Esophagus (tissue), 2 donors: Measurements from ENCODE around the gene PCGF1. TPM values are rescaled to one million over a fixed set of nuclear protein-coding genes. Genes with fewer than 3 reads are reported as not detected.
"Not testable (repeated sequence)": the region's sequence is repeated elsewhere in the genome, so short reads cannot be mapped to it uniquely, and the experiment has no call there.

Experiments
- H3K27ac ChIP-seq, 2 donors: one replicate each; pipeline ENCODE4 v1.5.1; 2013; ENCODE audit warnings: low read depth in 2 of 2, mild to moderate bottlenecking in 2 of 2, inconsistent platforms in 1 of 2, low read length in 1 of 2, moderate library complexity in 1 of 2
- H3K27me3 ChIP-seq, 2 donors: one replicate each; pipeline ENCODE4 v1.6.1; 2013; ENCODE audit warnings: low read length in 2 of 2, control low read depth in 1 of 2, mild to moderate bottlenecking in 1 of 2; ENCODE audit not compliant: insufficient read depth in 2 of 2, control insufficient read depth in 1 of 2
- H3K36me3 ChIP-seq, 2 donors: one replicate each; pipeline ENCODE4 v1.6.1; 2013; ENCODE audit warnings: low read length in 1 of 2; ENCODE audit not compliant: control insufficient read depth in 2 of 2, insufficient read depth in 2 of 2
- H3K4me1 ChIP-seq, 2 donors: one replicate each; pipeline ENCODE4 v1.6.1; 2013; ENCODE audit warnings: low read length in 1 of 2; ENCODE audit not compliant: control insufficient read depth in 2 of 2, insufficient read depth in 2 of 2
- H3K4me3 ChIP-seq, 2 donors: one replicate each; pipeline ENCODE4 v1.5.1; 2013; ENCODE audit warnings: low read length in 2 of 2, mild to moderate bottlenecking in 2 of 2, low read depth in 1 of 2, moderate library complexity in 1 of 2
- H3K9me3 ChIP-seq, 2 donors: one replicate each; pipeline ENCODE4 v1.6.1; 2013; ENCODE audit warnings: mild to moderate bottlenecking in 2 of 2, low read depth in 1 of 2, low read length in 1 of 2, moderate library complexity in 1 of 2; ENCODE audit not compliant: control insufficient read depth in 2 of 2, insufficient read depth in 1 of 2
- WGBS, 2 donors: extraction: QIAGEN DNeasy Blood & Tissue Kit; methylation state at CpG; one replicate each; pipeline ENCODE4 v1.1.7; 2013; 5-methylcytosine and 5-hydroxymethylcytosine counted together
- polyA plus RNA-seq, 2 donors: library from polyadenylated mRNA; stranded (reverse); fragments of 200-250 nt; gene quantifications; one replicate each; pipeline ENCODE4 v1.2.3, GENCODE V29; 2013
- donor health status: healthy with polysubstance abuse.
- donor health status: Bipolar disorder and iron deficiency.

The PCGF1 gene
- polyA plus RNA-seq, 2 donors: 16.1 to 18.2 TPM

- no peaks in the 10 kb centered on the region for H3K9me3 ChIP-seq
- H3K4me1 ChIP-seq: peaks cover 4 to 5% of the 10 kb centered on the region in 2 donors
- peaks cover 0 to 17% of the 10 kb centered on the region in 2 donors for H3K36me3 ChIP-seq
- H3K4me3 ChIP-seq: no peak overlapping the region
- no peak overlapping the region for H3K27ac ChIP-seq
- WGBS, 2 donors: 90 to 91% methylated on average over 5 of the region's 5 CpGs
- H3K27me3 ChIP-seq: no peaks in the 10 kb centered on the region
Measured at GRCh38 chr2:74474899-74475298, 32.6 kb downstream of the PCGF1 start.

DNA sequence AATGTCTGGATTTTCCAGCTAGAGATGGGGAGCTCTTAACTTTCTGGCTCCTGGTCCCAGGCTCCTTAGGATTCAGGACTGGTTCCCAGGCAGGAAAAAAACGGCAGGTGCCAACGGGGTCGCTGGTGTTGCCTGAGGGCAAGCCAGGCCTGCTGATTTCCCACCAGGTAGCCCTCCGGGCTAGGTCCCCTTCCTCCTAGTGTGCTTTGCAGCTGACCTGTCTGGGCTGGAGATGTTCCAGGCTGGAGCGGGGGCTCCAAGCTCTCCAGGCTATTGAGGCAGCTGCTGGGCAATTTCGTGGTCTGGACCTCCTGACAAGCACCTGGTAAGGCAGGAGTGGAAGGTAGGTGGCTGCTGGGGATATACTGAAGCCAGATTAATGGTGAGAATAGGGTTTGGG lies 33.0 kb downstream of the PCGF1 start:
- Histone ChIP-seq H3K4me1 (peaks cover 4 to 5% of the 10 kb centered on the region in 2 donors), H3K36me3 (peaks cover 0 to 17% of the 10 kb centered on the region in 2 donors), H3K9me3 (no peaks in the 10 kb centered on the region), H3K4me3 (no peak overlapping the region), H3K27me3 (no peaks in the 10 kb centered on the region), H3K27ac (no peak overlapping the region)
- 91 to 94% methylated on average over 6 of the region's 6 CpGs for WGBS, 2 donors

DNA sequence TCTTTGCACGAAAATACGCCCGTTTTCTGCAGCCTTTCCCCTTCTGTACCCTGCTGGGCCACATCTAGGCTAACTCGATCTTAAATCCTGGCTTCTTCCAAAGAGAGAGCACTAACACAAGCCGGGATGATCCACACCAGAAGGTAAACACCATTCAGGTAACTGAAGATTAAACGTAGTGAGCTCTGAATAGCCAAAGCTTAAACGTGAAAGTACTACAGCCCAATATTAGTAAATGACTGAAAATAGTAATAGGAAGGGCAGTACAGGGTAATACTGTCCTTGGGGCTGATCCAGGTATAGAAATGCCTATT lies 34.6 kb downstream of the PCGF1 start:
- Histone ChIP-seq H3K9me3 (no peaks in the 10 kb centered on the region), H3K27me3 (no peaks in the 10 kb centered on the region), H3K27ac (peak overlapping the region; percentile 95 to 99), H3K4me1 (peaks cover 4 to 5% of the 10 kb centered on the region in 2 donors), H3K36me3 (peaks cover 0 to 17% of the 10 kb centered on the region in 2 donors), H3K4me3 (peak overlapping the region; percentile 77 to 84)
- 4 to 10% methylated on average over 7 of the region's 7 CpGs for WGBS, 2 donors

- H3K27ac ChIP-seq: peak within 1 kb of the TSS; percentile 95 to 99
- H3K4me1 ChIP-seq: peaks cover 4 to 5% of the 10 kb centered on the region in 2 donors
- peaks cover 0 to 14% of the 10 kb centered on the region in 2 donors for H3K36me3 ChIP-seq
- H3K4me3 ChIP-seq: peak within 1 kb of the TSS; percentile 77 to 84
- no peaks in the 10 kb centered on the region for H3K9me3 ChIP-seq
- 0 to 1% methylated on average over 66 of the region's 66 CpGs for WGBS, 2 donors
- H3K27me3 ChIP-seq: no peaks in the 10 kb centered on the region
Measured at GRCh38 chr2:74472086-74472944, 35.2 kb downstream of the PCGF1 start, which contains the start of gene MRPL53. TSS of gene MRPL53 (minus strand) at chr2:74472680. CDS start at chr2:74472660, 20 bp downstream.

GRCh38 chr2:74471332-74472065 lies 36.0 kb downstream of the PCGF1 start:
- Histone ChIP-seq H3K4me1 (peaks cover 4 to 5% of the 10 kb centered on the region in 2 donors), H3K9me3 (no peaks in the 10 kb centered on the region), H3K4me3 (peak overlapping the region; percentile 77 to 84), H3K27ac (peak overlapping the region; percentile 95 to 99), H3K27me3 (no peaks in the 10 kb centered on the region), H3K36me3 (peaks cover 0 to 14% of the 10 kb centered on the region in 2 donors)
- WGBS, 2 donors: 44 to 48% methylated on average over 16 of the region's 16 CpGs

DNA sequence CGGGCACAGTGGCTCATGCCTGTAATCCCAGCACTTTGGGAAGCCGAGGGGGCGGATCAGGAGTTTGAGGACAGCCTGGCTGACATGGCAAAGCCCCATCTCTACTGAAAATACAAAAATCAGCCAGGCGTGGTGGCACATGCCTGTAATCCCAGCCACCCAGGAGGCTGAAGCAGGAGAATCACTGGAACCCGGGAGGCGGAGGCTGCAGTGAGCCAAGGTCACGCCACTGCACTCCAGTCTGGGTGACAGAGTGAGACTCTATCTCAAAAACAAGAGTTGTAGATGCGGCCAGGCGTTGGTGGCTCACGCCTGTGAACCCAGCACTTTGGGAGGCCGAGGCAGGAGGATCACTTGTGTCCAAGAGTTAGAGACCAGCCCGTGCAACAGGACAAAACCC lies 36.8 kb downstream of the PCGF1 start:
- not testable (repeated sequence) for H3K9me3 ChIP-seq, H3K27me3 ChIP-seq, H3K4me3 ChIP-seq, H3K4me1 ChIP-seq, H3K27ac ChIP-seq
- 93 to 94% methylated on average over 12 of the region's 12 CpGs for WGBS, 2 donors
- peaks cover 0 to 14% of the 10 kb centered on the region in 2 donors for H3K36me3 ChIP-seq

GRCh38 chr2:74464406-74464805 lies 43.1 kb downstream of the PCGF1 start:
- 3 to 5% methylated on average over 13 of the region's 13 CpGs for WGBS, 2 donors
- H3K36me3 ChIP-seq: peaks cover 0 to 16% of the 10 kb centered on the region in 2 donors
- H3K4me1 ChIP-seq: peaks cover 0 to 4% of the 10 kb centered on the region in 2 donors
- H3K27me3 ChIP-seq: no peaks in the 10 kb centered on the region
- H3K27ac ChIP-seq: peak overlapping the region in 1 of 2 donors; percentile 91
- H3K9me3 ChIP-seq: no peaks in the 10 kb centered on the region
- peak overlapping the region; percentile 85 to 91 for H3K4me3 ChIP-seq

GRCh38 chr2:74462786-74463105 lies 44.7 kb downstream of the PCGF1 start:
- Histone ChIP-seq H3K4me1 (peaks cover 0 to 4% of the 10 kb centered on the region in 2 donors), H3K27ac (no peak overlapping the region), H3K4me3 (no peak overlapping the region), H3K9me3 (no peaks in the 10 kb centered on the region), H3K27me3 (no peaks in the 10 kb centered on the region), H3K36me3 (peaks cover 0 to 16% of the 10 kb centered on the region in 2 donors)
- 73 to 85% methylated on average over 4 of the region's 4 CpGs for WGBS, 2 donors

GRCh38 chr2:74462054-74462785 lies 45.3 kb downstream of the PCGF1 start:
- H3K27me3 ChIP-seq: no peaks in the 10 kb centered on the region
- peaks cover 0 to 16% of the 10 kb centered on the region in 2 donors for H3K36me3 ChIP-seq
- peaks cover 0 to 4% of the 10 kb centered on the region in 2 donors for H3K4me1 ChIP-seq
- H3K9me3 ChIP-seq: no peaks in the 10 kb centered on the region
- no peak overlapping the region for H3K27ac ChIP-seq
- 89 to 93% methylated on average over 20 of the region's 20 CpGs for WGBS, 2 donors
- H3K4me3 ChIP-seq: no peak overlapping the region
